Right renal pelvis (tissue), 4 donors: Measurements from ENCODE around the gene ITGB3. TPM values are rescaled to one million over a fixed set of nuclear protein-coding genes. Genes with fewer than 3 reads are reported as not detected.
"Not testable (repeated sequence)": the region's sequence is repeated elsewhere in the genome, so short reads cannot be mapped to it uniquely, and the experiment has no call there.

ENCODE experiments used
- DNase-seq, 4 donors: peaks; one replicate each; pipeline ENCODE4 v3.0.0-alpha.2; 2013; ENCODE audit warnings: low read depth in 4 of 4, low spot score in 3 of 4, missing footprints in 1 of 4
- polyA plus RNA-seq, 4 donors: library from polyadenylated mRNA; unstranded; fragments of 120-200 nt; gene quantifications; one replicate each; pipeline ENCODE4 v1.2.1, GENCODE V29; 2013; ENCODE audit not compliant: insufficient read length in 4 of 4

Gene ITGB3
- polyA plus RNA-seq, result 10 to 100 TPM; 19.1 to 20.0 (median 19.3) TPM

DNA sequence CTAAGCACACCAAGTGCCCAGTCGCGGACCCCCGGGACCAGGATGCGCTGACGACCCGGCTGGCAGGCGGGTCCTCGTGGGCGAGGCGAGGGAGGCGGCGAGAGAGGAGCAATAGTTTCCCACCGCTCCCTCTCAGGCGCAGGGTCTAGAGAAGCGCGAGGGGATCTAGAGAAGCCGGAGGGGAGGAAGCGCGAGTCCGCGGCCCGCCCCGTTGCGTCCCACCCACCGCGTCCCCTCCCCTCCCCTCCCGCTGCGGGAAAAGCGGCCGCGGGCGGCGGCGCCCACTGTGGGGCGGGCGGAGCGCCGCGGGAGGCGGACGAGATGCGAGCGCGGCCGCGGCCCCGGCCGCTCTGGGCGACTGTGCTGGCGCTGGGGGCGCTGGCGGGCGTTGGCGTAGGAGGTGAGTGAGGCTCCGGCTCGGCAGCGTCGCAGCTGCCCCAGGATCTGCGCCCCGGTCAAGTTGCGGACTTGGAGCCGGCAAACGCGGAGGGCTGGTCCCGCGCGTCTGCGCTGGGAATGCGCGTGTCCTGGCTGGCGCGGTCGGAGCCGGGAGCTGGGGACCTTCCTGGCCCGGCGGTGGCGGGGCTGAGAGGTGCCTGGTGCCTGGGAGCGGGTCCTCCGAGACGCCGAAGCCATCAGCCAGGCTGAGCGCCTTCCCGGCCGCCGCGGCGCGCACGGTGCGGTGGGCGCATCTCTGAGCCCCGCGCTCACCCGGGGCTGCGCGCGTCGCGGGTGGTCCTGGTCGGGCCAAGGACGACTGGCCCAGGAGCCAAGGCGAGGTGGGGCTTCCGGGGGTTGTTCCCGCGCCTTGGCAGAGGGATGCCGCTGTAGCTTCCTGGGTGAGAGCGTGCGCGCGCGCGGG is at the start of gene ITGB3:
Gene ITGB3, plus strand, starts transcription at position 287 of the 862 bp plus-strand sequence. Its CDS starts 35 bp downstream, at position 322.
- DNase-seq, result no peak

DNA sequence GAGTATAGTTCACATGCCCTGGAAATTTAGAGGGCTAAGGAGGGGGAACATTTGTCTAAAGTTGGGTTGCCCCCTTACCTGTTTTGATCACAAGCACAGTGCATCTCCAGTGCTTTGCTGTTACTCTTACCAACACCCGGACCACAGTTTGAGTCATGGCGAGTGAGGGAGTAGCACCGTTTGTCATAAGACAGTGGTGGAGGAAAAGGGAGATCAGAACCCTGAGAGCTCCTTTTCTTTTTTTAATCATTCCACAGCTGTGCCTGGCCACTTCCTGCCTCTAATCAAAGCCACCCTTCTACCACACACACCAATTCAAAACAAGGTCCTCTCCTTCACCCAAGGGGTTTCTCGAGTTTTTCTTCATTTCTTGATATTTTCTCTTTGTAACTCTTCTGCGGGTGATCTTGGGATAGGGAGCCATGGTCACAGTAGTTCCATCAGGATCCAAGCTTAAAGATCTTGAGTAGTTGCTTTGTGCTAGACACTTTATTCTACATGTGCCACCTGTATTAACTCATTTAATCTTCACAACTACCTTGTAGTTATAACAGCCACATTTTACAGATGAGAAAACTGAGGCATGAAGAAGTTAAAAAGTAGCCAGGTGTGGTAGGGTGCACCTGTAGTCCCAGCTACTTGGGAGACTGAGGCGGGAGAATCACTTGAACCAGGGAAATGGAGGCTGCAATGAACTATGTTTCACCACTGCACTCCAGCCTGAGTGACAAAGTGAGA is 49.5 kb upstream of the ITGB3 start:
- DNase-seq, result no peak

DNA sequence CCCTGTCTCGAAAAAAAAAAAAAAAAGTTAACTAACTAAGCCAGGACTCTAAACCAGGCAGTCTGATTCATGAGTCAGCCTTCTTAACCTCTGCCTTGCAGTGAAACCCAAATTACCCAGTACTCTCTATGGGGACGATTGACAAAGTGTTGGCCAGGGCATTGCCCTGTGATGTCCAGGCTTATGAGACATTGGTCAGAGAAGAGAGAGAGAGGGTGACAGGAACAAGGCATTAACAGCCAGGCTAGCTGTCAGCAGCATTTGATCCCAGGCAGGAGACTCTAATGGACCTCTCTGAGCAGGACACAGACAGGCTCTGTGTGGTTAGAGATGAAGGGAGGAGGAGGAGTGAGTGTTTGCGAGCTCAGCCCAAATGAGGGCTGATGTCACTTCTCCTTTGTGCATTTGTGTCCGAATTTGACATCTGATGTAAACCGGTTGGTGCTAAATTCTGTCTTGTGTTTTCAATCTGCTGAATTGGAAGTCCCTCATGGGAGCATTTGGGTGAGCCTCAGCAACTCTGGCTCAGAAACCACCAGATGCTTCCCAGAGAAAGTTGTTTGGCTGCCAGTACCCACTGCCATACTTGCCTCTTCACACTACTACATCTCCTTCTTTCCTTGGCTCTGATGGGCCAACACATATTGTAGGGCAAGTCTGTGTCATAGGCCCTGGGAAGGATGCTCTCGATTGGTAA is 48.8 kb upstream of the ITGB3 start:
- DNase-seq, result no peak

DNA sequence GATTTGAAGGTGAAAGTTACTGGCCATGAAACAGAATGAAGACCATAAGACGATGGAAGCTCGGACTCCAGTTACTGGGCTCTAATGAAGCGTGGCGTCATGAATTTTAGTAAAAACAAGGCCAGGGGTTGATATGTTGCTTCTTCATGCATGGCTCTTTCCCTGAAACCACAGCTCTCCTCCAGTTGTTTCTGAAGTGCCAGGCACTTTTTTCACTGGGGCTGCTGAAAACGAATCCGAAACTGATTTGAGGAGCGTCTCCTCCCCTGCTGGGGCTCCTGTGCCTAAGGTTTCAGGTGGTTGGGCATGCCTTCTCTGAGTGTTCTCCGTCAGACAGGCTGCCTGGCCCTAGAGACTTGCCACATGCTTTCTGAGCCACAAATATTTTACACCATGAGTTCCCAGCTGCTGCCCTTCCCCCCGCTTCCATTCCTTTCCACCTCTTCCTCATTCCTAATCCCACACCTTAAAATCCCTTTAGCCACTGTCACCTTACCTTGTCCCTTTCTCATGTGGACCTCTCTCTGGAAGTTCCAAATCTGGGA is 48.1 kb upstream of the ITGB3 start:
- DNase-seq, result peak in 1 of 4 donors; percentile 55

DNA sequence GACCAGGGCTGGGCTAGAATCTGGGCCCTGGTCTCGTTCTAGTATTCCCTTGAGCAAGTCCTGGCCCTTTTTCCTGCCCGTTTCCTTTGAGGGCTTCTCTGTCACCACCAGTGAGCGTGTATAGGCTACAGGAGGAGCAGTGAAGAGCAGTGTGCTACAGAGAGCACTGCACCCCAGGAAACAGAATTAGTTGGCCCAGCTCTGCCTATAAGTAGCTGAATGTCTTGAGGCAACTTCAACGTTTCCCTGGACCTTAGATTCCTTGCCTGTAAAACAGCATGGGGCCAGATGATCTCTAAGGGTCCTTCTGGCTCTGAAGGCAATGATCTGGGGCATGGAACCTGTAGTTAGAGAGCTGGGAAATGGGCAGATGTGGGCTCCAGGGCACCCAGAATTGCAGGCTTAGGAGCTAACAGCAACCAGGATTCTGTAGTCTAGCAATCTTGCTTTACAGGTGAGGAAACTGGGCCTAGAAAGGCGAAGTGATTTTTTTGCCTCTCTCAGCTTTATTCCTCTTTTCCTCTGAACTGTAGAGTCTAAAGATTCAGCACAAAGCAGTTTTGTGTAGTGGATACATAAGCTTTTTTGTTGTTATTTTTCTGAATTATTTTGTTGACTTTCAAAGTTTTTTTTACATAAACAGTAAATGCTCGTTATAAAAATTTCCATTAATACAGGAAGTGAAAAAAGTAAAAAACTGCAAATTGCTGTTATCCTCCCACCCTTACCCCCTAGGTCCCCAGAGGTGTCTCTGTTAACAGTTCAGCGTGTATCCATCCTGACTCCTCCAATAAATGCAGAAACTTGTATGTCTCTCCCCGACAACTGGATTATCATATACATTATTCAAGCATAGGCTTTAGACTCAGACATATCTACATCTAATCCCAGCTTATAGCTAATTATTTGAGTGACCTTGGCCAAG is 46.2 kb upstream of the ITGB3 start:
- no peak for DNase-seq

DNA sequence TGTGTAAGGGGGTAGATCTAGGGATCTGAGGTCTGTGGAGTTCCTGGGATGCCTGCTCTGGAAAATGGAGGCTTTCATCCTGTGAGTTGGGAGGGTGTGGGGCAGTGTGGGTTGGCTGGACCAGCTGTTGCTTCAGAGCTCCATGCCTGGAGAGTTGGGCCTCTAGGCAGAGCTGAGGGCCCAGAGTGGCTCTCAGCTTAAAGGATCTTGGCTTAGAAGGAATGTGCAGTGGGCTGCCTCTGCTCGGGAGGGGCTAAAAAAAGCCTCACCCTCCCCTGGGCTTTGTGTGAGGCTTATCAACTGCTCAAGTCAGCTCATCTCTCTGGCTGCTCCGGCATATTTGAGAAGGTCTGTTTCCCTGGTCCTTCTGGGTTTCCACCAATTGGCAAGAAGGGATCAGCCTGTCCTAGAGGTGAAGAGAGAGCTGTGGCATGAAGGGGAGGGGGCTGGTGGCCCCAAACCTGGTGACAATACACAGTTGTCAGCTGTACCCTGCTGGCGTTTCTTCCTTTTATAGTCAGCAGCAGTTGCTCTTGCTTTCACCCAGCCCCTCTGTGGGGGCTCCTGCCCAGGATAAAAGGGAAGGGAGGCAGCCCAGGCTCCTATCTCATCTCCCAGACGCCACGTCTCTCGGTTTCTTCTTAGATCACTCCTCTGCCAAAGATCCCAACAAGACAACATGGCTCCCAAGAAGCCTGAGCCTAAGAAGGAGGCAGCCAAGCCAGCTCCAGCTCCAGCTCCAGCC is 44.7 kb upstream of the ITGB3 start, which contains the start of gene MYL4:
Gene MYL4, plus strand, starts transcription at position 605 of the 745 bp plus-strand sequence. Its CDS starts 75 bp downstream, at position 680.
- DNase-seq, result no peak

DNA sequence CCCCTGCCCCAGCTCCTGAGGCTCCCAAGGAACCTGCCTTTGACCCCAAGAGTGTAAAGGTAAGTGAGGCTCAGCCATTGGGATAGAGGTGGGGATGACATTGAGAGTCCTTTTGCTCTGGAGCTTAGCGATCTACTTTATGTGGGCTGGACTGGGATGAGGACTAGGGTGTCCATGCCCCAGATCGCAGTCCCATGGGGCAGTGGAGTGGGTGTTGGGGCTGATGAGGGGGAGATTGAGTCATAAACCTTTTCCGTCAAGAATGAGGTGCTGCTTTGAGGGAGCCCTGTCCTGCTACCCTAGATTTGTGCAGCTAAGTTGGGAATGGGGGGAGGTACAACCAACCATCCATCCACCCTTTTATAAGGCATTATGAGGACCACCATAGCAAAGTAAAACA is 44.1 kb upstream of the ITGB3 start:
- no peak for DNase-seq

DNA sequence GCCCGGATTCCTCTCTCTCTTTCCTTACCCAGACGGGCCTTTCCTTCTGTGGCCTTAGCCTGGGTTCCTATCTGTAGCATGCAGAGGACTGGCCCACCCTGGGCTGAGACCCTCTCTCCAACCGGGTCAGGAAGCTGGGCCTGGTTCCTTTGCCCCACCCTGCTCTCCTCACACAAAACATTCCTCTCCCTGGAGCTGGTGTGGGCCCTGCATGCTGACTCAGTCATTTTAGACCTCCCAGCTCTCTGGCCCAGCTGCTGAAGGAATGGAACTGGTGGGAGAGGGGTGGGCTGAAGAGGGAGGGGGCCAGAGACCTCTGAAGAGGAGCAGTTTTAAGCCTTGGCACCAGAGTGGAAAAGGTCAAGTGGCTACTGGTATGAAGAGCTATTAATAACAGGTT is 43.5 kb upstream of the ITGB3 start:
- DNase-seq, result no peak

DNA sequence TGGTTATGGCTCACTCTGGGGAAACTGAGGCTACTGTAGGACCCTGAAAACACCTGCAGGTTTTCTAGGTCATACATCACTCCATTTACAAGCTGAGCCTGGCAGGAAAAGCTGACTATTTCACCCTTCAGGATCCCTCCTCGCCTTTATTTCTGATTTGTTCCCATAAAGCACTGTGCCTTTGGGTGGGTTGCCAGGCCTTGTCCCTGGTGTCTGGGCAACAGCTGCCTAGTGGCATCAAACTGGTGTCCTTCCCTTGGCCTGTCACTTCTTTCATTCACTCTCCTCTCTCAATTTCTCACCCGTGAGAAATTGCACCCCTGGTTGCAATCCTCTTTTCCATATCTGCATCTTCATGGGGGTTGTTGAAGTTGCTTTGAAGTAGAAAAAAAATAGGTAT is 42.8 kb upstream of the ITGB3 start:
- no peak for DNase-seq

DNA sequence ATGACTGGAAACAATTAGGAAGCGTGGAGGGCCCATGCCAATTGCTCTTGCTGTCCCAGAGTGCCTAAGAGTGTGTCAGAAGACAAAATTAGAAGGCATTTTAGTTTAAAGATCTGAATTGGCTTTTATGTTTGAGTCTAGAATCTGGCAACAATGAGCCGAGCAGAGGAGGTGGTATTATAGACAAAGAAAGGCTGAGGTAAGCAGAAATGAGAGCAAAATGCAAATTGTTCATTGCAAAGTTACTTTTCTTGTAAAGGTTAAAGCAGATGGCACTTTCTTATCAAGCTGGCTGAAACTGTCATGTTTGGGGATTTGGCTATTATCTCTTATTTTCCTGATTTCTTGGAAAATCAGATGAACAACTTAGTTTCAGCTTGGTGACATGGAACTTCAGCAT is 41.2 kb upstream of the ITGB3 start:
- no peak for DNase-seq

DNA sequence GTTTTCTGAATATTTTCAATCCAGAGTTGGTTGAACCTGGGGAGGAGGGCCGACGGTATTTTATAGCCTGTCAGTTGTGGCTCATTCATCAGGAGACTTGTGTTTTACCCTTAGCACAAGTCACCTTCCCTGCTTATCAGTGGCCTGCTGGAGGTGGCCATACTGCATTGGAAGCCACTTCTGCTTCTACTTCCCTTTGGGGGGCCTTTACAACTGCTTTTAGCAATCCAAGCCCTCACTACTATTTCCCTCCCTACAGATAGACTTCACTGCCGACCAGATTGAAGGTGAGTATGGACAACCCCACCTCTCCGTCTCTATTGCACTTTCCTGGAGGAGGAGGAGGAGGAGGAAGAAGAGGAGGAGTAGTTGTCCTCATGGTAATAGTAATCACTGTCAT is 40.1 kb upstream of the ITGB3 start:
- no peak for DNase-seq

DNA sequence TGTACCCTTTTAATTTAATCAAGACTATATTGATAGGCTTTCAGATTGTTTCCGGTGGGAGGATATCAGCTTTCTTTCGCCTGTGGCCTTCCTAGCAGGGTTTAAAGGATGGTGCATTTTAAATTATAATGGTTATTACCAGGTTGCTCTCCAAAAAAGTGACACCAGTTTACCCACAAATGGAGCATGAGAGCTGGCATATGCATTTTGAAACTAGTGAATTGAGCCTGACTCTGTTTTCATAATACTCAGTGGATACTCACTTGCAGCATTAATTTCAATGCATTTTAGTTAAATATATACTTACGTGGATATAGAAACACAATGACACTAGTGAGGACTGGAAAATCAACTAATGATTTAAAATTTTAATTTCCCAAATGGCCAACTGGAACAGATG is 38.7 kb upstream of the ITGB3 start:
- no peak for DNase-seq

DNA sequence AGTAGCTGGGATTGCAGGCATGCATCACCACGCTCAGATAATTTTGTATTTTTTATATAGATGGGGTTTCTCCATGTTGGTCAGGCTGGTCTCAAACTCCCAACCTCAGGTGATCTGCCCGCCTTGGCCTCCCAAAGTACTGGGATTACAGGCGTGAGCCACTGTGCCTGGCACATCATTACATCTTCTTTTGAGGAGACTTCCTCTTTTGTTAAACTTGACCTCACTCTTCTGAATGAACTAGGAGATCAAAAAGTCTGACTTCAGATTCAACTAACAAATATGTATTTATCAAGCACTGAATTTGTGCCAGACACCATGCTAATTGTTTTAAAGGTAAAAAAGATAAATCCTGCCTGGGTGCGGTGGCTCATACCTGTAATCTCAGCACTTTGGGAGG is 36.8 kb upstream of the ITGB3 start:
- DNase-seq, result not testable (repeated sequence)

DNA sequence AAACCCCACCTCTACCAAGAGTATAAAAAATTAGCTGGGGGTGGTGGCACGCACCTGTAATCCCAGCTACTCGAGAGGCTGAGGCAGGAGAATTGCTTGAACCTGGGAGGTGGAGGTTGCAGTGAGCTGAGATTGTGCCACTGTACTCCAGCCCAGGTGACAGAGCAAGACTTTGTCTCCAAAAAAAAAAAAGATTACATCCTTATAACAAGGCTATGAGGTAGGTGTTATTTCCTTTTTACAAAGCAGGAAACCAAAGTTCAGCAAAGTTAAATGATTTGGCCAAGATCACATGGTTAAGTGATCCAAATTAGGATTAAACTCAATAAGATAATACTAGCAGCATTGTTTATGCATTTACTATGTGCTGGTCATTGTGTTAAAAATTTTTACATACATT is 36.3 kb upstream of the ITGB3 start:
- not testable (repeated sequence) for DNase-seq

DNA sequence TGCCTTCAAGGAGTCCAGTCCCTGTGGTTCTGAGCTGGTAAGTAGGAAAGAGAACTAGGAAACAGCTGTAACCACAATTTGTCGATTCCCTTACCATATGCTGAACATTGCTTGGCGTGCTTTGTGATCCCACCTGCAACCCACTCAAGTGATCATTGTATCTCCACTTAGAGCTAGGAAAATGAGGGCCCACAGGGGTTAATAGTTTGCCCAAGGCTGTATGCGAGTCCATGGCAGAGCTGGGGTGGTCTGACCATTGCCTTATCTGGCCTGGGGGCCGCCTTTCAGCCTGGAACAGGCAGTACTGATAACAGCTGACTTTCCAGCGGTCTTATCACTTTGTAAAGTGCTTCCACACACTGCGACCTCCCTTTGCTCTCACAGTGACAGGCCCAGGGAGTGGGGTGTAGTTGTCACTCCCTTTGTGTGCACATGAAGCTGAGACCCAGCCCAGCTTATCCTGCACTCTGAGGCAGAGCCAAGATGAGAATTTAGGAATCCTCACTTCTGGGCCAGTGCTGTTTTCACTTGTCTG is 34.7 kb upstream of the ITGB3 start:
- DNase-seq, result no peak

DNA sequence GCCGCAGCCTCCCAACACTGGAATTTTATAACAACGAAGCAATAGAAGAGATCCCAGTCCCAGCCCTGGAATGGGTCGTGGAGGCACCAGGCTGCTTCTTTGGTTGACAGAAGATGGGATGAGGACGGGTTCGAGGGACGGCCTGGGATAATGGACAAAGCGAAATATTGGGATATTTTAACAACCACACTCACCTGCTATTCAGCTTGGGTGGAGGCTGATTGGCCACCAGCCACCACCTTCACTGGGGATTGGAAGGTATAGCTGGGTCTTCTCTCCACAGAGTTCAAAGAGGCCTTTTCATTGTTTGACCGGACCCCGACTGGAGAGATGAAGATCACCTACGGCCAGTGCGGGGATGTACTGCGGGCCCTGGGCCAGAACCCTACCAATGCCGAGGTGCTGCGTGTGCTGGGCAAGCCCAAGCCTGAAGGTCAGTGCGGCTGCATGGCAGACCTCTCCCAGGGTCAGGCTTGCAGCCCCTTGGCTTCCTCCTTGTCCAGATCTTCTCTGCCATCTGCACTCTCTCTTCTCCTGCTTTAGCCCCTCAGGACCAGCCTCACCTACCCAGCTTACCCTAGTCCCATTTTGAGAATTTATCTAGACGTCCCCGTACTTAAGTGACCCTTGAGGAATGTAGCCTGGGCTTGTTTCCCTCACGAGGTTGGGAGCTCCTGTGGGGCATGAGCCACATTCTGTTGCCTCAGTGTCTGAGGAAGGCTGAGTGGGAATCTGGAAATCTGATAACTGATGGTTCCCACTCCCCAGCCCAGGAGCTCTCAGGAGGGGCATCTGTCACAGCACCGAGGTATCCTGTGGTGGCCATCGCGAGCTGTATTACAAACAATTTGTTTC is 33.8 kb upstream of the ITGB3 start:
- DNase-seq, result no peak

DNA sequence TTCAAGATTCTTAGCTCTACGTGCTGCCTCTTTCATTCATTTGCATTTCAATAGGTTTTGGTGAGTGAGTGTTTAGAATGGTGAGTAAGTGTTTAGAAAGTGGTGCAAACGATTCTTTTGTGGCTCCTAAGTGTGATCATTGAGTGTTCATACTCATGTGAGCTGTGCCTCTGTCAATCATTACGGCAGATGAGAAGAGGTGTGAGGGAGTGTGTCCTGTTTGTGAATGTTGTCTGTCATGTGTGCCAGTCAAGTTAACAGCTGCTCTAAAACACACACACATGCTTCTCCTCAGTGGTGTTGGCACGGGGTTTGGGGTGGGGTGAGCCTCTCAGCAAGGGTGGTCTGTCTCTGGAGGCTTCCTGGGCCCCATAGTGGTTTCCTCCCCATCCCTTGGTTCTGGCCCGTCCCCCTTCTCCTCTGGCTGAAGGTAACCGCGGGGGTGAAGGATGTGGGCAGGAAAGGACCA is 33.1 kb upstream of the ITGB3 start:
- no peak for DNase-seq

DNA sequence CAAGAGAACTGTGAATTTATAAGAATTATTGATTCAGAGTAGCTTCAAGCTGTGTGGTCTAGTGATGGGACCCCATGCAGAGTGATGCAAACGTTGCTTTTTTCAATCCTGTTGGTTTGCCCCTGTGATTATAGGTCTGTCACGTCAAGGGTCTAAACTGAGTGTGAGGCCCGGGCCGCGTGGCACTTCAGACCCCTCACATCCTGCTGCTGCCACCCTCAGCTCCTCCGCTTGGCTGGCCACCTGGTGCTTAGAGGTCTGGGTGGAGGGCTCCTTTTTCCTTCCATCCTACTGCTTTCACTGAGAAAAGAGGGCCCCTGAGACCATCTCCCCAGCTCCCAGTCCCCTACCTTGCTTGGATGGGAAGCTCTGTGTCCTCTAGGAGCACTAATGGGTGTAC is 32.5 kb upstream of the ITGB3 start:
- DNase-seq, result no peak
